CMK (cell line): ENCODE results near the gene TSPAN13.

Source experiments
- DNase-seq: peaks from one replicate; pipeline ENCODE4 v3.0.0-alpha.2; 2010; ENCODE audit warnings: low read depth

TSPAN13 gene

GRCh38 chr7:16813232-16813616 lies 59.7 kb downstream of the TSPAN13 start:
- no peak for DNase-seq

GRCh38 chr7:16815001-16815400 lies 61.4 kb downstream of the TSPAN13 start:
- DNase-seq = no peak

- no peak for DNase-seq
These were observed 63.3 kb downstream of the TSPAN13 start for GRCh38 chr7:16816824-16817223.

GRCh38 chr7:16817536-16817935 lies 64.0 kb downstream of the TSPAN13 start:
- no peak for DNase-seq

- no peak for DNase-seq
These were observed 65.2 kb downstream of the TSPAN13 start for GRCh38 chr7:16818732-16819131.

- DNase-seq = no peak
These were observed 68.5 kb downstream of the TSPAN13 start for GRCh38 chr7:16822029-16822428.

GRCh38 chr7:16826060-16826459 lies 72.5 kb downstream of the TSPAN13 start:
- DNase-seq = no peak

- DNase-seq = no peak
These were observed 79.8 kb downstream of the TSPAN13 start for GRCh38 chr7:16833373-16833772.
